Measurements from ENCODE around the gene PPP2R5D. TPM values are rescaled to one million over a fixed set of nuclear protein-coding genes. Genes with fewer than 3 reads are reported as not detected.

The PPP2R5D gene
- total RNA-seq, 1 experiment from 2014 or later: 52.7 TPM

GRCh38 chr6:43013843-43014433 lies 29.6 kb downstream of the PPP2R5D start, which contains the start of the genes KLHDC3 and MEA1 (continued):
- TF ChIP-seq TCF7 (CRISPR knock-in tag; IDR thresholded peaks at IDR 0.05; ENCODE audit: low read depth): no peak
- TF ChIP-seq MXD4 (CRISPR knock-in tag; IDR thresholded peaks at IDR 0.05; ENCODE audit: borderline replicate concordance): no peak
- no peak for TF ChIP-seq ZNF138 (CRISPR knock-in tag; conservative IDR thresholded peaks at IDR 0.05)
- no peak for TF ChIP-seq ETV6 (CRISPR knock-in tag; IDR thresholded peaks at IDR 0.05)
- no peak for TF ChIP-seq ZNF671 (CRISPR knock-in tag; IDR thresholded peaks at IDR 0.05)
- TF ChIP-seq ZNF281 (CRISPR knock-in tag; IDR thresholded peaks at IDR 0.05): no peak
- no peak for TF ChIP-seq ZNF512 (CRISPR knock-in tag; IDR thresholded peaks at IDR 0.05; ENCODE audit: borderline replicate concordance)
- TF ChIP-seq PREB (CRISPR knock-in tag; IDR thresholded peaks at IDR 0.05; ENCODE audit: borderline replicate concordance): no peak
- 0 out of 2 replicates have a peak, but pooled peaks have one; percentile 42 for TF ChIP-seq ZNF232 (CRISPR knock-in tag; IDR thresholded peaks at IDR 0.05)
- no peak for TF ChIP-seq E2F4 (CRISPR knock-in tag; IDR thresholded peaks at IDR 0.05; ENCODE audit: borderline replicate concordance, low read depth)
- peak; percentile 82 for TF ChIP-seq USF1 (CRISPR knock-in tag; IDR thresholded peaks at IDR 0.05)
- TF ChIP-seq FOXK1 (CRISPR knock-in tag; IDR thresholded peaks at IDR 0.05): peak; percentile 99
- TF ChIP-seq ATF1 (CRISPR knock-in tag; IDR thresholded peaks at IDR 0.05): no peak
- TF ChIP-seq CREM (CRISPR knock-in tag; IDR thresholded peaks at IDR 0.05): 0 out of 2 replicates have a peak, but pooled peaks have one; percentile 21
- TF ChIP-seq ZBTB21 (CRISPR knock-in tag; IDR thresholded peaks at IDR 0.05; ENCODE audit: borderline replicate concordance): no peak
- no peak for TF ChIP-seq E2F5 (CRISPR knock-in tag; IDR thresholded peaks at IDR 0.05)
- no peak for TF ChIP-seq AR (CRISPR knock-in tag; IDR thresholded peaks at IDR 0.05)
- no peak for TF ChIP-seq ERG (CRISPR knock-in tag; IDR thresholded peaks at IDR 0.05)
- TF ChIP-seq PRRX2 (CRISPR knock-in tag; IDR thresholded peaks at IDR 0.05): no peak
- TF ChIP-seq ZNF416 (CRISPR knock-in tag; IDR thresholded peaks at IDR 0.05): no peak
- TF ChIP-seq NFE2L1 (CRISPR knock-in tag; IDR thresholded peaks at IDR 0.05): no peak
- TF ChIP-seq SMAD3 (CRISPR knock-in tag; IDR thresholded peaks at IDR 0.05; ENCODE audit: borderline replicate concordance): no peak
- TF ChIP-seq SMAD4 (CRISPR knock-in tag; IDR thresholded peaks at IDR 0.05): no peak
- TF ChIP-seq CBFB (CRISPR knock-in tag; IDR thresholded peaks at IDR 0.05; ENCODE audit: low read depth): no peak
- TF ChIP-seq IRF2 (CRISPR knock-in tag; IDR thresholded peaks at IDR 0.05; ENCODE audit: borderline replicate concordance, low read depth): no peak
- no peak for TF ChIP-seq KAT7 (CRISPR knock-in tag; IDR thresholded peaks at IDR 0.05; ENCODE audit: borderline replicate concordance)
- no peak for TF ChIP-seq ZMAT4 (CRISPR knock-in tag; IDR thresholded peaks at IDR 0.05)

Data from WTC11 (cell line).